ENCODE measurements around the gene WASL. TPM values are rescaled to one million over a fixed set of nuclear protein-coding genes. Genes with fewer than 3 reads are reported as not detected.

Gene WASL
- total and polyA plus RNA-seq, 2 of the 13 experiments (the other 11 are each of a cell fraction or from before 2014, with no cell fraction given) = 7.9 to 12.8 TPM

GRCh38 chr7:123747620-123748141 lies 1.1 kb downstream of the WASL start (continued):
- TF ChIP-seq ZBTB2 (CRISPR knock-in tag; IDR thresholded peaks at IDR 0.05; ENCODE audit: low read depth) = 0 out of 2 replicates have a peak, but pooled peaks have one; percentile 17
- TF ChIP-seq MYC (CRISPR knock-in tag; IDR thresholded peaks at IDR 0.05; ENCODE audit: borderline replicate concordance) = peak; percentile 13; the same call in 1 of the 2 replicates
- no peak for TF ChIP-seq IKZF1 (IDR thresholded peaks at IDR 0.05)
- 0 out of 2 replicates have a peak, but pooled peaks have one; percentile 28 for TF ChIP-seq SKIL (CRISPR knock-in tag; IDR thresholded peaks at IDR 0.05; ENCODE audit: borderline replicate concordance)
- TF ChIP-seq BORCS8-MEF2B (CRISPR knock-in tag; IDR thresholded peaks at IDR 0.05) = 0 out of 2 replicates have a peak, but pooled peaks have one; percentile 36
- no peak for TF ChIP-seq ZNF747 (CRISPR knock-in tag; IDR thresholded peaks at IDR 0.05; ENCODE audit: borderline replicate concordance)
- no peak for TF ChIP-seq ZNF883 (CRISPR knock-in tag; IDR thresholded peaks at IDR 0.05; ENCODE audit: not compliant biosample characterization)
- no peak for TF ChIP-seq ZSCAN22 (CRISPR knock-in tag; IDR thresholded peaks at IDR 0.05)
- TF ChIP-seq ZNF552 (CRISPR knock-in tag; IDR thresholded peaks at IDR 0.05; ENCODE audit: borderline replicate concordance) = no peak
- TF ChIP-seq ZNF775 (CRISPR knock-in tag; IDR thresholded peaks at IDR 0.05; ENCODE audit: borderline replicate concordance) = no peak
- no peak for TF ChIP-seq MTA1 (CRISPR knock-in tag; IDR thresholded peaks at IDR 0.05; ENCODE audit: borderline replicate concordance)
- 0 out of 2 replicates have a peak, but pooled peaks have one; percentile 37 for TF ChIP-seq ZNF3 (CRISPR knock-in tag; IDR thresholded peaks at IDR 0.05)
- peak; percentile 72 for TF ChIP-seq FOXA3 (CRISPR knock-in tag; IDR thresholded peaks at IDR 0.05)
- TF ChIP-seq FOXK1 (CRISPR knock-in tag; IDR thresholded peaks at IDR 0.05; ENCODE audit: borderline replicate concordance, low read depth) = peak; percentile 85; the same call in 1 of the 2 replicates
- TF ChIP-seq EED (CRISPR knock-in tag; IDR thresholded peaks at IDR 0.05) = 0 out of 2 replicates have a peak, but pooled peaks have one; percentile 48
- TF ChIP-seq MXD3 (CRISPR knock-in tag; IDR thresholded peaks at IDR 0.05) = peak; percentile 32; the same call in 1 of the 2 replicates
- 0 out of 2 replicates have a peak, but pooled peaks have one; percentile 29 for TF ChIP-seq ZNF800 (CRISPR knock-in tag; IDR thresholded peaks at IDR 0.05)
- no peak; the same call in 1 of the 2 replicates for TF ChIP-seq ZBTB49 (CRISPR knock-in tag; IDR thresholded peaks at IDR 0.05; ENCODE audit: borderline replicate concordance)
- no peak for TF ChIP-seq LCORL (IDR thresholded peaks at IDR 0.05)
- peak; percentile 56; the same call in 1 of the 2 replicates for TF ChIP-seq LCORL (CRISPR knock-in tag; IDR thresholded peaks at IDR 0.05)
- 0 out of 2 replicates have a peak, but pooled peaks have one; percentile 12 for TF ChIP-seq PITX1 (CRISPR knock-in tag; IDR thresholded peaks at IDR 0.05)
